ENCODE measurements around the gene RDH5.
"Not testable (repeated sequence)": the region's sequence is repeated elsewhere in the genome, so short reads cannot be mapped to it uniquely, and the experiment has no call there.

GRCh38 chr12:55758575-55758974, 38.4 kb downstream of the RDH5 start:
- not testable (repeated sequence) for TF ChIP-seq CTCF (IDR thresholded peaks at IDR 0.05; ENCODE audit: low read depth, low read length, missing input control); MAX (IDR thresholded peaks at IDR 0.05); GABPA (IDR thresholded peaks at IDR 0.05 in 1 of 2, conservative IDR thresholded peaks at IDR 0.05 in 1 of 2); EGR1 (IDR thresholded peaks at IDR 0.05; ENCODE audit: low read depth in 2 of 2); RAD21 (IDR thresholded peaks at IDR 0.05); SP1 (IDR thresholded peaks at IDR 0.05); FOXA2 (IDR thresholded peaks at IDR 0.05); TAF1 (conservative IDR thresholded peaks at IDR 0.05); FOXA1 (IDR thresholded peaks at IDR 0.05); JUND (IDR thresholded peaks at IDR 0.05); RXRA (IDR thresholded peaks at IDR 0.05); REST (IDR thresholded peaks at IDR 0.05); HNF4G (IDR thresholded peaks at IDR 0.05); ATF3 (IDR thresholded peaks at IDR 0.05)

All from liver (tissue), 3 donors.